OCI-LY3 (cell line): ENCODE results near the gene LGI4.

Experiments used
- EZH2phosphoT487 ChIP-seq: fragments of 200-600 bp; shearing (Covaris generic); IDR thresholded peaks from 2 replicates; pipeline ENCODE4 v1.6.1; 2018; ENCODE audit warnings: antibody characterized with exemption, mixed run types, low read depth
- TF ChIP-seq, protein P1 (sequence below): fragments of 200-600, 300-600 bp; sonication (generic); IDR thresholded peaks from 2 replicates; pipeline ENCODE4 v1.5.1; 2014; ENCODE audit warnings: antibody characterized with exemption, low read length, low read depth

DNA sequence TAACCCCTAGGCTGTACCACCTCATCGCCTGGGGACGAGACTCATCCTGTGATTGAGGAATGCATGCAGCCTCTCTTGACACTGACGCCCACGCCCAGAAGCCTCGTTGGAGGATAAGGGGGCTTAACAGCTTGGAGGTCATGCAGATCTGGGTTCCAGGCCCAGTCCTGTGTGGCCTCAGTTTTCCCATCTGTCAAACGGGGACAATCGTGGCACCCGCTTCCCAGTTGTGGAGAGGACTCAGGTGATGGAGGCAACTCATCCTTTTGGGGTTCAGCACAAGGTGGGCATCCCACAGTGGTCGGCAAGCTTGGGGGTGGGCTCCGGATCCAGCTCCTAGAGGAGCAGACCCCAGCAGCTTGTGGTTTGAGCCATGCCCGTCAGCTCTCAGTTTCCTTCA, 1.4 kb upstream of the LGI4 start:
- TF ChIP-seq, protein P1, sequence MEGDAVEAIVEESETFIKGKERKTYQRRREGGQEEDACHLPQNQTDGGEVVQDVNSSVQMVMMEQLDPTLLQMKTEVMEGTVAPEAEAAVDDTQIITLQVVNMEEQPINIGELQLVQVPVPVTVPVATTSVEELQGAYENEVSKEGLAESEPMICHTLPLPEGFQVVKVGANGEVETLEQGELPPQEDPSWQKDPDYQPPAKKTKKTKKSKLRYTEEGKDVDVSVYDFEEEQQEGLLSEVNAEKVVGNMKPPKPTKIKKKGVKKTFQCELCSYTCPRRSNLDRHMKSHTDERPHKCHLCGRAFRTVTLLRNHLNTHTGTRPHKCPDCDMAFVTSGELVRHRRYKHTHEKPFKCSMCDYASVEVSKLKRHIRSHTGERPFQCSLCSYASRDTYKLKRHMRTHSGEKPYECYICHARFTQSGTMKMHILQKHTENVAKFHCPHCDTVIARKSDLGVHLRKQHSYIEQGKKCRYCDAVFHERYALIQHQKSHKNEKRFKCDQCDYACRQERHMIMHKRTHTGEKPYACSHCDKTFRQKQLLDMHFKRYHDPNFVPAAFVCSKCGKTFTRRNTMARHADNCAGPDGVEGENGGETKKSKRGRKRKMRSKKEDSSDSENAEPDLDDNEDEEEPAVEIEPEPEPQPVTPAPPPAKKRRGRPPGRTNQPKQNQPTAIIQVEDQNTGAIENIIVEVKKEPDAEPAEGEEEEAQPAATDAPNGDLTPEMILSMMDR, result no peak
- TF ChIP-seq EZH2phosphoT487, result no peak
